Ovary (tissue), 3 donors: ENCODE results near the gene SETDB2.

Experiments
- EP300 ChIP-seq: sonication (generic); formaldehyde crosslinking; IDR thresholded peaks from one replicate; pipeline ENCODE4 v1.6.1; 2017; ENCODE audit warnings: antibody characterized with exemption
- POLR2A ChIP-seq: fragments of 450-650 bp; IDR thresholded peaks from one replicate; pipeline ENCODE4 v1.6.1; 2017; ENCODE audit warnings: antibody characterized with exemption, mild to moderate bottlenecking, moderate library complexity
- TF ChIP-seq, protein P1 (sequence below), 3 donors: fragments of 450-650 bp in 2 of 3; fragments of 200-600 bp in 1 of 3; IDR thresholded peaks; one replicate each; pipeline versions ENCODE4 v1.5.1 to v1.8.0; 2016 to 2022; ENCODE audit warnings: antibody characterized with exemption in 3 of 3, mild to moderate bottlenecking in 1 of 3
- donor health status: DM: no; HTN: no; CAD: no.

DNA sequence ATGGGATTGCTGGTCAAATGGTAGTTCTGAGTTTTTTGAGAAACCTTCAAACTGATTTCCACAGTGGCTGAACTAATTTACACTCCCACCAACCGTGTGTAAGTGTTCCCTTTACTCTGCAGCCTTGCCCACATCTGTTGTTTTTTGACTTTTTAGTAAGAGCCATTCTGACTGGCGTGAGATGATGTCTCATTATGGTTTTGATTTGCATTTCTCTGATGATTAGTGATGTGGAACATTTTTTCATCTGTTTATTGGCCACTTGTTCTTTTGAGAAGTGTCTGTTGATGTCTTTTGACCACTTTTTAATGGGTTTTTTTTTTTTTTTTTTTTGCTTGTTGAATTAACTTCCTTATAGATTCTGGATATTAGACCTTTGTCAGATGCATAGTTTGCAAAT lies 4.5 kb upstream of the SETDB2 start:
- TF ChIP-seq, protein P1, sequence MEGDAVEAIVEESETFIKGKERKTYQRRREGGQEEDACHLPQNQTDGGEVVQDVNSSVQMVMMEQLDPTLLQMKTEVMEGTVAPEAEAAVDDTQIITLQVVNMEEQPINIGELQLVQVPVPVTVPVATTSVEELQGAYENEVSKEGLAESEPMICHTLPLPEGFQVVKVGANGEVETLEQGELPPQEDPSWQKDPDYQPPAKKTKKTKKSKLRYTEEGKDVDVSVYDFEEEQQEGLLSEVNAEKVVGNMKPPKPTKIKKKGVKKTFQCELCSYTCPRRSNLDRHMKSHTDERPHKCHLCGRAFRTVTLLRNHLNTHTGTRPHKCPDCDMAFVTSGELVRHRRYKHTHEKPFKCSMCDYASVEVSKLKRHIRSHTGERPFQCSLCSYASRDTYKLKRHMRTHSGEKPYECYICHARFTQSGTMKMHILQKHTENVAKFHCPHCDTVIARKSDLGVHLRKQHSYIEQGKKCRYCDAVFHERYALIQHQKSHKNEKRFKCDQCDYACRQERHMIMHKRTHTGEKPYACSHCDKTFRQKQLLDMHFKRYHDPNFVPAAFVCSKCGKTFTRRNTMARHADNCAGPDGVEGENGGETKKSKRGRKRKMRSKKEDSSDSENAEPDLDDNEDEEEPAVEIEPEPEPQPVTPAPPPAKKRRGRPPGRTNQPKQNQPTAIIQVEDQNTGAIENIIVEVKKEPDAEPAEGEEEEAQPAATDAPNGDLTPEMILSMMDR (IDR thresholded peaks at IDR 0.05) = no peak
- TF ChIP-seq POLR2A = no peak
- TF ChIP-seq EP300 = no peak
